GM18907 (cell line): Measurements from ENCODE around the gene ZNF778.

Experiments used
- ATAC-seq: cut with Tn5 transposase; IDR thresholded peaks from one replicate; pipeline ENCODE4 v1.9.1; 2021; ENCODE audit warnings: mild to moderate bottlenecking, moderate library complexity; ENCODE audit not compliant: unreplicated experiment

ZNF778 gene

GRCh38 chr16:89193576-89194293 lies 23.8 kb upstream of the ZNF778 start:
- ATAC-seq, result no peak

- ATAC-seq, result no peak
Observed at GRCh38 chr16:89194340-89195311, 22.9 kb upstream of the ZNF778 start.

- ATAC-seq, result no peak
Observed at GRCh38 chr16:89195521-89196171, 21.9 kb upstream of the ZNF778 start.

- no peak for ATAC-seq
Observed at GRCh38 chr16:89197033-89197632, 20.4 kb upstream of the ZNF778 start.

GRCh38 chr16:89197633-89198416 lies 19.7 kb upstream of the ZNF778 start:
- ATAC-seq, result no peak

GRCh38 chr16:89198417-89199240 lies 18.9 kb upstream of the ZNF778 start:
- ATAC-seq, result no peak

GRCh38 chr16:89199241-89200123 lies 18.0 kb upstream of the ZNF778 start:
- no peak for ATAC-seq

GRCh38 chr16:89200124-89200849 lies 17.2 kb upstream of the ZNF778 start, which contains the start of gene SLC22A31:
Gene SLC22A31, minus strand, starts transcription at chr16:89200537. Its CDS starts 36 bp downstream, at chr16:89200501.
- no peak for ATAC-seq

- ATAC-seq, result no peak
Observed at GRCh38 chr16:89200850-89201411, 16.6 kb upstream of the ZNF778 start.

- ATAC-seq, result no peak
Observed at GRCh38 chr16:89201439-89202377, 15.8 kb upstream of the ZNF778 start.

GRCh38 chr16:89202422-89203215 lies 14.9 kb upstream of the ZNF778 start:
- ATAC-seq, result no peak

- no peak for ATAC-seq
Observed at GRCh38 chr16:89207993-89208392, 9.5 kb upstream of the ZNF778 start.

- ATAC-seq, result no peak
Observed at GRCh38 chr16:89209522-89210044, 7.9 kb upstream of the ZNF778 start.

- ATAC-seq, result no peak
Observed at GRCh38 chr16:89210165-89210903, 7.2 kb upstream of the ZNF778 start.
